ENCODE measurements around the gene SYT14. TPM values are rescaled to one million over a fixed set of nuclear protein-coding genes. Genes with fewer than 3 reads are reported as not detected.

The SYT14 gene
- total RNA-seq, 1 donor from 2014 or later: 0.49 TPM

DNA sequence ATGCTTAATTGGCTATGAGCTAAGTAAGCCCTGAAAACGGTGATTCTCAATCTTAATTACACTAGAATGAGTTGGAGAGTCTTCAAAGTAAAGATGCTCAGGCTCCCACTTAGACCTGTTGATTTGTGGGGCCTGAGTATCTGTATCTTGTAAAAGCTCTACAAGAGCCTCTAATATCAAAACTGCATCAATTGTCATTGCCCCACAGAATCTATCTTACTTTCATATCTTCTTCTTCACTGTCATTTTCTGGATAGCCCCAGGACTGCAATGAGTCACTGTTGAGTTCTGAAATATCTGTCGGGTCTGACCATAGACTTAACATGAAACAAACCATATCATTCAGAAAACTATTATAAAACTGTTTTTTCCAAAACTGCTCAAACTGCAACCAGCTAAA is 191.7 kb downstream of the SYT14 start:
- intact Hi-C loops (cut with DNase I): no loop called here
- Histone ChIP-seq H3K27ac (no peak overlapping the region), H3K27me3 (no peaks in the 10 kb centered on the region), H3K9me3 (no peaks in the 10 kb centered on the region), H3K4me3 (no peak overlapping the region), H3K4me1 (no peaks in the 10 kb centered on the region), H3K36me3 (no peaks in the 10 kb centered on the region)
- TF ChIP-seq POLR2A (IDR thresholded peaks at IDR 0.05): no peak
- TF ChIP-seq, protein P1, sequence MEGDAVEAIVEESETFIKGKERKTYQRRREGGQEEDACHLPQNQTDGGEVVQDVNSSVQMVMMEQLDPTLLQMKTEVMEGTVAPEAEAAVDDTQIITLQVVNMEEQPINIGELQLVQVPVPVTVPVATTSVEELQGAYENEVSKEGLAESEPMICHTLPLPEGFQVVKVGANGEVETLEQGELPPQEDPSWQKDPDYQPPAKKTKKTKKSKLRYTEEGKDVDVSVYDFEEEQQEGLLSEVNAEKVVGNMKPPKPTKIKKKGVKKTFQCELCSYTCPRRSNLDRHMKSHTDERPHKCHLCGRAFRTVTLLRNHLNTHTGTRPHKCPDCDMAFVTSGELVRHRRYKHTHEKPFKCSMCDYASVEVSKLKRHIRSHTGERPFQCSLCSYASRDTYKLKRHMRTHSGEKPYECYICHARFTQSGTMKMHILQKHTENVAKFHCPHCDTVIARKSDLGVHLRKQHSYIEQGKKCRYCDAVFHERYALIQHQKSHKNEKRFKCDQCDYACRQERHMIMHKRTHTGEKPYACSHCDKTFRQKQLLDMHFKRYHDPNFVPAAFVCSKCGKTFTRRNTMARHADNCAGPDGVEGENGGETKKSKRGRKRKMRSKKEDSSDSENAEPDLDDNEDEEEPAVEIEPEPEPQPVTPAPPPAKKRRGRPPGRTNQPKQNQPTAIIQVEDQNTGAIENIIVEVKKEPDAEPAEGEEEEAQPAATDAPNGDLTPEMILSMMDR (IDR thresholded peaks at IDR 0.05): no peak
- TF ChIP-seq POLR2AphosphoS5 (IDR thresholded peaks at IDR 0.05; ENCODE audit: insufficient read depth in 1 of 2, low read depth in 1 of 2): no peak
- DNase-seq (ENCODE audit: extremely low spot score in 2 of 2): no peak

DNA sequence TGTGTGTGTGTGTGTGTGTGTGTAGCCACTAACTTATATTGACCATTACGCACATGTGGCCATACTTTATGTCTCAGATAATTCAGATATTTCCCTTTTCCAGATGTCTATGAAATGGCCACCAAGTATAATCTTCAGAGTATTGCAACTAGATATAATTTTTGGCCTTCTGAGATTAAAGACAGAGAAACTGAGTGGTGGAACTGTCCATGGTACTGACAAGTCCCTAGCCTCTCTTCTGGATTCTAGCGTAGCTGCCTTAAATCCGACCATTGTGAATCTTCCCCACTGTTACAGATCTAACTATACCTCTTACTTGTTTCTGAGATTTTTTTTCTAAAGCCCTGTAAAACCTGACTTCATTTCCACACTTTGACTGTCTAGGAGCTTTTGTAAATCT is 194.6 kb downstream of the SYT14 start:
- Histone ChIP-seq H3K27ac (no peak overlapping the region), H3K36me3 (no peaks in the 10 kb centered on the region), H3K9me3 (no peaks in the 10 kb centered on the region), H3K4me3 (no peak overlapping the region), H3K4me1 (no peaks in the 10 kb centered on the region), H3K27me3 (no peaks in the 10 kb centered on the region)
- TF ChIP-seq POLR2A (IDR thresholded peaks at IDR 0.05) (no peak), POLR2AphosphoS5 (IDR thresholded peaks at IDR 0.05; ENCODE audit: insufficient read depth in 1 of 2, low read depth in 1 of 2) (no peak)
- TF ChIP-seq, protein P1 (IDR thresholded peaks at IDR 0.05): no peak
- intact Hi-C loops (cut with DNase I): no loop called here
- DNase-seq (ENCODE audit: extremely low spot score in 2 of 2): no peak

DNA sequence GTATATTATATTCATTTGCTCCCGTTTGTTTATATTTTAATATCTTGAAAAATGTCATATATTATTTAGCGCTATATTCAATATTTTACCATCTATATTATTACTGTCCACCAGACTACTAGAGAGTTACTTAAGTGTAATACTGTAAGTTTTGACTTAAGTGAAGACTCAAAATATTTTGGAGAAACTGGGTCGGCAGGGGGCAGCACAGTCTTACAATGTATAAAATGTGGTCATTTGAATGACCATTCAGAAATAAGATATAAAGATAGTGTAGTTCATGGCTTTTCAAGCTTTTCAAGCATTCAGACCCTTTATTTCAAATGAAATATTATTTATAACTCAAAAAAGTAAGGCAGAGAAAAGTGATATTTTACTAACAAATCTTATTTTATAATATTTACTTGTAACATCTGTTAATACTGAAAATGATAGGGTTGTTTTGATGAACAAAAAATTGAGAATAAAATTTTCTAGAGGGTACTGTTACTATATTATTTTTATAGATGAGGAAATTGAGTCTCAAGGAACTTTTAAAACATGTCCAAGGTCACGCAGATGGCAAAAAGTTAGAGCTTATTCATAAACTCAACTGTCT is 205.5 kb downstream of the SYT14 start:
- H3K27ac ChIP-seq: no peak overlapping the region
- no peaks in the 10 kb centered on the region for H3K4me1 ChIP-seq
- TF ChIP-seq, protein P1 (IDR thresholded peaks at IDR 0.05): peak in 2 of 3 experiments; percentile 64 to 69
- no peak for TF ChIP-seq POLR2AphosphoS5 (IDR thresholded peaks at IDR 0.05; ENCODE audit: insufficient read depth in 1 of 2, low read depth in 1 of 2)
- no peaks in the 10 kb centered on the region for H3K36me3 ChIP-seq
- intact Hi-C loops (cut with DNase I): loop anchor here (2.0 to 10.0 kb wide), 2 partner anchors 167 to 261 kb away; no protein-coding TSS in a partner anchor
- no peaks in the 10 kb centered on the region for H3K9me3 ChIP-seq
- H3K27me3 ChIP-seq: no peaks in the 10 kb centered on the region
- DNase-seq (ENCODE audit: extremely low spot score in 2 of 2): no peak
- H3K4me3 ChIP-seq: no peak overlapping the region

DNA sequence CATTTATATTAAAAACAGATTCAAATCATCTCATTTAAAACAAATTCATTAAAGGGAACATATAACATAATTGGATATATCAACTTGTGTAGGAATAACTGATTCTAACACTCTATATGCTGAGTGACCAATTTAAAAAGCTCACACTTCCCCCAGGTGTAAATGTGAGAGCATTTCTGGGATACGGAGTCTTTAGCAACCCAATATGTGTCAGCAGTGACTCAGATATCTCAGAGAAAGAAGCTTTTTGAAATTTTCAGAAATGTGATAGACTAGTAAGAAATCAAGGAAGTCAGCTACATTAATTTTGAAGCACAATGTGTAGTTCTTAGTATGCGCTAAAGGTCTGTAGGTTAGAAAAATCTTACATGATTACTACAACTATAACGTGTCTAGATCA is 206.7 kb downstream of the SYT14 start:
- Histone ChIP-seq H3K36me3 (no peaks in the 10 kb centered on the region), H3K4me1 (no peaks in the 10 kb centered on the region), H3K27ac (no peak overlapping the region), H3K9me3 (no peaks in the 10 kb centered on the region), H3K4me3 (no peak overlapping the region), H3K27me3 (no peaks in the 10 kb centered on the region)
- intact Hi-C loops (cut with DNase I): loop anchor here (10.0 kb wide), 1 partner anchor 260 kb away; no protein-coding TSS in a partner anchor
- TF ChIP-seq POLR2AphosphoS5 (IDR thresholded peaks at IDR 0.05; ENCODE audit: insufficient read depth in 1 of 2, low read depth in 1 of 2): no peak
- no peak for TF ChIP-seq POLR2A (IDR thresholded peaks at IDR 0.05)
- TF ChIP-seq, protein P1 (IDR thresholded peaks at IDR 0.05): no peak
- DNase-seq (ENCODE audit: extremely low spot score in 2 of 2): no peak

DNA sequence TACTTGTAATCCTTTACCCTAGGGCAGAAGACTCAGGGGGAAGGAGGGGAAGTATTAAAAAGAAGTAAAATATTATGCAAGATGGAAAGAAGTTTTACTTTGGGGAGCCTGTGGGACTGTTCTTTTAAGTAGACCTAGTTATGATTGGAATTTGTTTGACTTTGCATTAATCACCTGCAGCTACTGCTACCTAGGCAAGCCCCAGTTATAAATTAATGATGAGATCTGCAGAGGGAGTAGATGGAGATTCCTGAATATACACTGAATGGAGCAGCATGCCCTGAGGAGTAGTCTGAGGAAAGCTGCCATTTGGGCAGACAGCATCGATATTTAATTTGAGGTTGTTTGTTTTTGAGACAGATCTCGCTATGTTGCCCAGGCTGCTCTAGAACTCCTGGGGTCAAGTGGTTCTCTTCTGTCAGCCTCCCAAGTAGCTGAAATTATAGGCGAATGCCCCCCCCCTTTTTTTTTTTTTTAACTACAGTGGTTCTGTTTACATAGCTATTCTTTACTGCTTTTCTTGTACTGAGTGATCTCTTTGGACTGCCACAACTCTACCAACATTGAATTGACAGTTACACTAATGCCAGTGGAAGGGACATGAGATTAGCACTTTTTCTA is 213.1 kb downstream of the SYT14 start:
- Histone ChIP-seq H3K9me3 (no peaks in the 10 kb centered on the region), H3K27me3 (no peaks in the 10 kb centered on the region), H3K4me1 (no peaks in the 10 kb centered on the region), H3K36me3 (no peaks in the 10 kb centered on the region), H3K4me3 (no peak overlapping the region), H3K27ac (no peak overlapping the region)
- no peak for TF ChIP-seq POLR2A (IDR thresholded peaks at IDR 0.05)
- no peak for TF ChIP-seq POLR2AphosphoS5 (IDR thresholded peaks at IDR 0.05; ENCODE audit: insufficient read depth in 1 of 2, low read depth in 1 of 2)
- TF ChIP-seq, protein P1 (IDR thresholded peaks at IDR 0.05): no peak
- intact Hi-C loops (cut with DNase I): no loop called here
- DNase-seq (ENCODE audit: extremely low spot score in 2 of 2): no peak

Measured in vagina (tissue), 2 donors.